OCI-M1 (cell line): ENCODE measurements around the gene SLC38A4.

Source experiments
- DNase-seq: peaks from one replicate; lab custom pipeline; 2025; lab: John Stamatoyannopoulos, UW

Gene SLC38A4

DNA sequence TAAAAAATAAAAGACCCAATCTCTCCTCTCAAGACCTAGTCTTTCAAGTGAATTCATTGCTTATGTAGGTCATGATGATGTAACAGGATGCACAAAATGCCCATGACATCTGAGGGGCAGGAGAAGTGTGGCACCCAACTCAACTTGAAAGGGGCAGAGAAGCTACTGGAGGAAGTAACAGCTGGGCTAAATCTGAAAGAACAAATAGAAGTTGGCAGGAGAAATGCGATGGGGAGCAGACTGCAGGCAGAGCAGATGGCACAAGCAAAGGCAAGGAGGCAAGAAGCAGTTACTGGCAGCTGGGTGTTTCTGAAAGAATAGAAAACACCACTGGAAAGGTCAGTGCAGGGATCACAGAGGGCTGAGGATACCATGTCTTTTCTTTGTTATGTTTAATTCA, 14.6 kb downstream of the SLC38A4 start:
- no peak for DNase-seq

GRCh38 chr12:46808955-46809697, 16.7 kb downstream of the SLC38A4 start:
- no peak for DNase-seq

DNA sequence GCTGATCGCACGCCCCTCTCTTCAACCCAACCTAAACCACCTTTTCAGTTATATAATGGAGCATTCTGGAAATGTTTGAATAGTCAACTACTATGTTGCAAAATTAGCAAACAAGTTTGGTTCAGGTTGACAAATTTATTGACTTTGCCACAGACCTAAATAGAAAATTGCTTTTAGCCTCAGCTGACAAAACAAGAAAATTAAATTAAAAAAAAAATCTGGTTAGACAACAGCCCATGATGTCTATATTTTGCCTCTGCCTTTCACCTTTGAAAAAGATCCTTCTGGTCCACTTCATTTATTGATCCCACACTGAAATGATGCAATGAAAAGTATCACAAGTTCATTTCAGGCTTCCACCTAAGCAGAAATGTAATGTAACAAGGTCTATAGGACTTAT, 17.5 kb downstream of the SLC38A4 start:
- DNase-seq: no peak

DNA sequence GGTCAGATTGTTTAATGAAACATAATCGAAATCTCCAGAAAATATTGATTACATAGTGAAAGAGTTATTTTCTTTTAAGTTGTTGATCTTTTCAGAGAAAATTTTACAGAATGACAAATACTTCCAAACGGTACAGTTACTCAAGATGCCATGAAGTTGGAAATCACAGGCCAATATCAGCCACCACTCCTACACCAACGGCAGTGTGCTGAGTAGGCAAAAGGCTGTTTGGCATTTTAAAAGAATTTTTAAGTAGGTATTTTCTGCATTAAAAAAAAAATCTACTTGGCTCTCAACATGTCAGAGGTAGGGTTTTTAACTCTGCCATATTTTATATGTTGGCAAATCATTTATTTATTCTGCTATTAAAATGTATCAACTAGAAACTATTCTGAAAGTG, 21.7 kb downstream of the SLC38A4 start:
- DNase-seq: no peak

DNA sequence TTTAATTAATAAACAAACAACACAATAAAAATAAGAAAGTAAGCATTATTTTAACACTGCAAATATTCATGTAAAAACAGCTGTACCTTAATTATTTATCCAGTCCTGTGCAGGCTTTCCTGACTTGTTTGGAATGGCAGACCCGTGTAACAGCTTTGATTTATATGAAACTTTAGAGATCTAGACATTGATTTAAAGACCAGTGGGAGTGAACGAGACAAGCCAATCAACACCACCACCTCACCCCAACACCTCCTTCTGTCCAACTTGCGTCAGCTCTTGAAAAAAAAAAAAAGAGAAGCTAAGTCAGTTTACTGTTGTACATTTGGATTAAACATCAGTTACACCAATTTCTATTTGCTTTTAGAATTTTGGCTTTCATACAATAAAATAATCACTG, 22.3 kb downstream of the SLC38A4 start:
- DNase-seq: peak; percentile 7

- DNase-seq: no peak
Observed at GRCh38 chr12:46801293-46801692, 24.5 kb downstream of the SLC38A4 start.

DNA sequence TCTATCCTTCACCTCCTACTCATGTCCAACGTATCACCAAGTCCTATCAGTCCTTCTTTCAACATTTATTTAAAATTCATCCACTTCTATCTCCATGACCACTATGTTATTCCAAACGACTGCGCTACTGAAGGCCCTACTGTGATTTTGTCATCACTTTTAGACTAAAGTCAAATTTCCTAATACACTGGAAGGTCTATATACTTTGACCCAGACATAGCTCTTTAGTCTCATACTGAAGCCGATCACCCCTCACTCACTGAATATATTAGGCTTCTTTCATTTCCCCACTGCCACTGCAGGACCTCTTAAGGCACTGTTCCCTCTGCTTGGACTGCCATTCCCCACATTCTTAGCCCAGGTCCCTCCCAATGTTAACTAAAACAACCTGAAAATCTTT, 25.6 kb downstream of the SLC38A4 start:
- DNase-seq: no peak

GRCh38 chr12:46798648-46799047, 27.1 kb downstream of the SLC38A4 start:
- DNase-seq: no peak

DNA sequence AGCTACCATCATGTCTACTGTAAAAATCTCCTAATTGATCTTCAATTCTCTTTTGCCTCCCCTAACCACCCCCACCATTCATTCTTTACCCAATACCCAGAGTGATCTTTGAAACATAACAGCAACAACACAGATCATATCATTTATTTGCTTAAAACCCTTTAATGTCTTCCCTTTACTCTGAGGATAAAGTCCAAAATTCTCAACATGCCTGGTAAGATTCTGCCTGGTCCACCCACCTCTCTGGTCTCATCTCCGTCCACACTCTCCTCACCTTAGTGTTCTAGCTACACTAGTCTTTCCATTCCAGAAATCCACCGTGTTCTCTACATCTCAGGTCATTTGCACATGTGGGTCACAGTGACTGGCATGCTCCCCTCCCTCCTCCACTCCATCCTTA, 27.7 kb downstream of the SLC38A4 start:
- DNase-seq: no peak

GRCh38 chr12:46795988-46796387, 29.8 kb downstream of the SLC38A4 start:
- DNase-seq: no peak

- DNase-seq: no peak
Observed at GRCh38 chr12:46794593-46795190, 31.1 kb downstream of the SLC38A4 start.

- no peak for DNase-seq
Observed at GRCh38 chr12:46792925-46793324, 32.9 kb downstream of the SLC38A4 start.

DNA sequence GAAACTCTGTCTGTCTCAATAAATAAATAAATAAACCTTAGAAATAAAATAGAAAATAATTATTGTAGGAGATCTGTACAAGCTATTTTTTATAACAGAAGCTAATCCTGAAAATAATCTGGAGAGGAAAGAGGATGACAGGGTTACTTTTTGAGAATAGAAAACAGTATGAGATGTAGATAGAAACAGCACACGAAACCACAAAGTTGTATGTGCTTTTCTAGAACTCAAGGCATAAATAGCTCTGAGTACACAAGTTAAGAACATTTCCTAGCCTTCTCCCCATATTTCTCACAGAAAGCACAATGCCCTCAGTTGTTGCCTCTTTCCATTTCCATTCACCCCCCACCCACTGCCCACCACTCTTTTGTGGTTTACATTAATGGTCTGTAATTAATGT, 35.7 kb downstream of the SLC38A4 start:
- DNase-seq: no peak

- DNase-seq: no peak
Observed at GRCh38 chr12:46788072-46788887, 37.5 kb downstream of the SLC38A4 start.

DNA sequence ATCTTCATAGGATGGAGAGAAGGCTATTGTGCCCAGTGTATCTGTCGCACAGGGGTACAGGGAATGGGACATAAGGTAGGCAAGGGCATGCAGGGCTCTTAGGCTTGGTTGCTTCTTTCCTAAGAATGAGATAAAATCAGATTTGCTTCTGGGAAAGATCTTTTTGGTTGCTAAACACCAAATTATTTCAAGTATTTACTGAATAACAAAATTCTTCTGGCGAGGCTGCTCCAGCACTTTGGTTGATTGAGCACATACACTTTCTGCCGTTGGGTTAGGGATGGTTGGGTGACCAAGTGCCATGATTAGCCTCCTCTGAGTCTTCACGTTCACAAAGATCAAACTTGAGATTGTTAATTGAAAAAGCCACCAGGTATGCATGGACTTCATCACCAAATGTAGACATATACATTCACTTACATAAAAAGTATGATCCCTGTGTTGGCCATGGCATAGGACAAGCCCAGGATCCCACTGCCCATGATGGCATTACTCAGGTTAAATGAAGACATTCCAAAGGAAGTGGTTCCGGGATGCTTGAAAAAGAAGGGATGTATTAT, 38.2 kb downstream of the SLC38A4 start:
- no peak for DNase-seq

GRCh38 chr12:46786774-46787173, 39.0 kb downstream of the SLC38A4 start:
- DNase-seq: no peak

GRCh38 chr12:46785382-46785781, 40.4 kb downstream of the SLC38A4 start:
- DNase-seq: no peak

GRCh38 chr12:46783871-46784270, 41.9 kb downstream of the SLC38A4 start:
- DNase-seq: no peak

- no peak for DNase-seq
Observed at GRCh38 chr12:46779879-46780278, 45.9 kb downstream of the SLC38A4 start.

GRCh38 chr12:46779063-46779462, 46.7 kb downstream of the SLC38A4 start:
- DNase-seq: no peak

GRCh38 chr12:46778415-46778814, 47.4 kb downstream of the SLC38A4 start:
- no peak for DNase-seq

- no peak for DNase-seq
Observed at GRCh38 chr12:46777587-46777986, 48.2 kb downstream of the SLC38A4 start.

- DNase-seq: no peak
Observed at GRCh38 chr12:46775796-46776195, 50.0 kb downstream of the SLC38A4 start.
